ENCODE results near the gene NUP50. TPM values are rescaled to one million over a fixed set of nuclear protein-coding genes. Genes with fewer than 3 reads are reported as not detected.

Gene NUP50
- total RNA-seq, 3 donors from 2014 or later, result 42.5 to 80.7 (median 65.7) TPM

DNA sequence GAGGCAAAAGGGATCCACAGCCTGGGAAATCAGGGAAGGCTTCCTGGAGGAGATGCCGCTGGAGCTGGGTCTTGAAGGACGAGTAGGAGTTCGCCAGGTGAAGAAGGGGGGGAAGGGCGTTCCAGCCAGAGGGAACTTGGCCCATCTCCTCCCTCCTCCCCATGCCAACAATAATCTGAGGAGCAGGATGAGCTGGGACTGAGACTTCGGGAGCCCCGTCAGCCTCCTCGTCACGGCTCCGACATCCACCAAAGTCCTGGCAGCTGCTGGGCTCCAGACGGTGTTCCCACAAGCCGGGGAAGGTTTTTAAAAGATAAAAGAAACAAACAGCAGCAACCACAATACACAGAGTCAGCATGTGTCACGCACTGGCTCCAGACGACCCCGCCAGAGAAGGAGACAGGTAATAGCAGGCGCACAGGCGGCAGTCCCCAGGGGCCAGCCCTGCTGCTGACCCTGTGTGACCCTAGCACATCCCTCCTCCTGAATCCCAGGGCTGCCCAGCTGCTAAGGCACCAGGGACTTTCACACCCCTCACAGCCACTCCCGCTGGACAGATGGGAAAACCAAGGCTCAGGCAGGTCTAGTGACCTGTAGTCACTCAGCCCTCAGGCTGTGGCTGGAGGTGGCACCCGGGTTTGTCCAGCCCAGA, 37.3 kb downstream of the NUP50 start:
- TF ChIP-seq, protein P1, sequence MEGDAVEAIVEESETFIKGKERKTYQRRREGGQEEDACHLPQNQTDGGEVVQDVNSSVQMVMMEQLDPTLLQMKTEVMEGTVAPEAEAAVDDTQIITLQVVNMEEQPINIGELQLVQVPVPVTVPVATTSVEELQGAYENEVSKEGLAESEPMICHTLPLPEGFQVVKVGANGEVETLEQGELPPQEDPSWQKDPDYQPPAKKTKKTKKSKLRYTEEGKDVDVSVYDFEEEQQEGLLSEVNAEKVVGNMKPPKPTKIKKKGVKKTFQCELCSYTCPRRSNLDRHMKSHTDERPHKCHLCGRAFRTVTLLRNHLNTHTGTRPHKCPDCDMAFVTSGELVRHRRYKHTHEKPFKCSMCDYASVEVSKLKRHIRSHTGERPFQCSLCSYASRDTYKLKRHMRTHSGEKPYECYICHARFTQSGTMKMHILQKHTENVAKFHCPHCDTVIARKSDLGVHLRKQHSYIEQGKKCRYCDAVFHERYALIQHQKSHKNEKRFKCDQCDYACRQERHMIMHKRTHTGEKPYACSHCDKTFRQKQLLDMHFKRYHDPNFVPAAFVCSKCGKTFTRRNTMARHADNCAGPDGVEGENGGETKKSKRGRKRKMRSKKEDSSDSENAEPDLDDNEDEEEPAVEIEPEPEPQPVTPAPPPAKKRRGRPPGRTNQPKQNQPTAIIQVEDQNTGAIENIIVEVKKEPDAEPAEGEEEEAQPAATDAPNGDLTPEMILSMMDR (IDR thresholded peaks at IDR 0.05), result no peak

DNA sequence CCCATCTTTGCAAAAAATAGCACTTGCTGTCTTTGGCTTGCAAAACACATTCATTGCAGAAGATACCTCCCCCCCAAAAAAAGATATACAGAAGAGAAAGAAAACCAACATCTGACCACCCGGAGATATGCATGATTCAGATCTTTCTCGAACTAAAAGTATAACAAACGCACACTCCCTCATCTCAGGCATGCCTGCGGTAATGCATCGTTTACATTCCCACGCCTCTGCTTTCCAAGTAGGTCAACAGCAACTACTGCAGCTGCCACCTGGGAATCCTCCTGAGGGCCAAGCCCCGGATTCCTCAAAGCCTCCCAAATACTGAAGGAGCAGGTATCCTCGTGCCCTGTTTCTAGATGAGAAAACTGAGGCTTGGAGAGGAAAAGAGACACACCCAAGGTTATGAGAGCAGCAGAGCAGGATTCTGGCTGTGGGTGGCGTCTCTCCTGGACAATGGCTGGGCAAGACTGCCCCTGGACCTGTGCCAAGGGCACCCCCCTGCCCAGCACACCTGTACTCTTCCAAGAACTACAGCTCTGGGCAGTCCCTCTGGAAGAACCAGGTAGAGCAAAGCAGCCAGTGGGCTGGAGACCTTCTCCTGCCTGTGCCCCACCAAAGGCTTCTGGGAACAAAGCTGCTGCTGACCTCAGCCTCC, 38.1 kb downstream of the NUP50 start:
- ATAC-seq, result peak; percentile 29
- no peaks in the 10 kb centered on the region for H3K9me3 ChIP-seq
- no peaks in the 10 kb centered on the region for H3K36me3 ChIP-seq (ENCODE audit: low read depth)
- TF ChIP-seq, protein P1 (IDR thresholded peaks at IDR 0.05), result no peak
- no peaks in the 10 kb centered on the region for H3K4me1 ChIP-seq (ENCODE audit: low read depth)
- intact Hi-C loops (cut with DNase I, micrococcal nuclease), result no loop called here
- no peak for DNase-seq
- no peak overlapping the region for H3K4me3 ChIP-seq

More for the DNA sequence above, 37.3 kb downstream of the NUP50 start:
- Histone ChIP-seq H3K4me3 (no peak overlapping the region), H3K4me1 (ENCODE audit: low read depth) (no peaks in the 10 kb centered on the region), H3K9me3 (no peaks in the 10 kb centered on the region), H3K36me3 (ENCODE audit: low read depth) (no peaks in the 10 kb centered on the region)
- peak; percentile 12 for ATAC-seq
- peak in 1 of 3 donors; percentile 41 for DNase-seq
- intact Hi-C loops (cut with DNase I, micrococcal nuclease), result no loop called here

DNA sequence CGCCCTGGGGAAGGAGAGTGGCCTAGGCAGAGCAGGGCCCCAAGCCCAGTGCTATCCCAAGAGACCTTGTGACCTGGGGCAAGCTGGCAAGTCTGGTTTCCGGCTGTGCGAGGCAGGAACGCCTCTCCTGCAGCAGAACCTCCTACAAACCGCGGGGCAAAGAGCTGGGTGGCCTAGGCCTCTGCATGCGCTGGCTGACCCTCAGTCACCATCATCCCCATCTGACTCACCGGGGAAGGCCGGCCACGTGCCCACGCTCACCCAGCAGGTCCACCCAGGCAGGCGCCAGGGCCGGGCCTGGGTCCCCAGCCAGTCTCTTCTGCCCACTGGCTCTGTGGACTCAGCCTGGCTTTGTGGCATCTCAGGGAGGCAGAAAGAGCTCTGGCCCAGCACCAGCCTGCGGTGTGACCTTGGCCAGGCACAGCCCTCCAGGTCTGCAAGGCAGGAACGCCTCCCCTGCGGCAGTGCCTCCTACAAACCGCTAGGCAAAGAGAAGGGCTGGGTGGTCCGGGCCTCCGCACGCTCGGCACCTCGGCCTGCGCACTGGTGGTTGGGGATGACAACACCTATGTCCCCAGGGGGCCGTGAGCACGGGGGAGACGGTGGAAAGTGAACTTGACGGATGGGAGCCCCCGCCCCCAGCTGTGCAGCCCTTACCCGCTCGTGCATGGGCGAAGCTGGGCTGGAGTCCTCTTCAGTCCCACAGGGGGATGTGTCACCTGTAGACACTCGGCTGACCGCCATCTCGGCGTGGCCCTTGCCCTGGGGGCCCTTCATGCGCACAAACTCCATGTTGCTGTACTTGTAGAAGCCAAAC, 38.8 kb downstream of the NUP50 start:
- Histone ChIP-seq H3K36me3 (ENCODE audit: low read depth) (no peaks in the 10 kb centered on the region), H3K4me3 (no peak overlapping the region), H3K4me1 (ENCODE audit: low read depth) (no peaks in the 10 kb centered on the region), H3K9me3 (no peaks in the 10 kb centered on the region)
- TF ChIP-seq, protein P1 (IDR thresholded peaks at IDR 0.05), result no peak
- intact Hi-C loops (cut with DNase I, micrococcal nuclease), result no loop called here
- ATAC-seq (peak; percentile 6), DNase-seq (peak in 1 of 3 donors; percentile 47)

DNA sequence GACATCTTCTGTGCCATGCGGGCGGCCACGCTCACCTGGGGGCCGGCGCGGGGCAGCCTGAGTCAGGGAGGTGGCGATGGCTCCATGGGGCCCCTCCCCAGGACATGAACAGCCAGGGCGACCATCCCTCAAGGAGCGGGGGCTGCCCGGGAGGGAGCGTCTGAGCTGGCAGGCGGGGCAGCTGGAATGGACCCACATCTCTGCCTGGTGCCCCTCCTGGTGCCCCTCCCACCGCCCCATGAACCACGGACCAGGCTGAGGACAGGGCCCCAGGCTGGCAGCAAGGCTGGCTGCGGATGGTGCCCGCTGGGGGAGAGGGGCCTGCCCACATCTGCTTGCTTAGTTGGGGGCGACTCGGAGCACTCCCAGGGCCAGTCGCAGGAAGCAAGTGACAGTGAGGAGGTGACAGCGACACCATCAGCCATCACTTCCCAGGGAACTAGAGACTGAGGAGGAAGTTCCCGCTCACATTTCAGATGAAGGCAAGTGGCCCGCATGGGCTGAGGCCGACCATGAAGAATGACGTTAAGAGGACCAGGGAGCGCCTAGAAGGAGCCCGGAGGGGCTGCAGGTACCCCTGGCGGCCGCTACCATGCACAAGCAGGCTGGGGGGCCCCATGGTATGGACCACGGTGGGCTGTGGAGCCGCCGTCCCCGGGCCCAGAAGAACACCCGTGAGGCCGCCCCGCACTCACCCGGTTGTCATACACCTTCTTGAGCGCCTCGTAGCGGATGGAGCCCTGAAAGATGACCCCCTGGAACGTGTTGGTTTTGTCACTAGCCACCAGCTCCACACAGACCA, 39.6 kb downstream of the NUP50 start:
- intact Hi-C loops (cut with DNase I, micrococcal nuclease), result no loop called here
- DNase-seq (peak in 1 of 3 donors; percentile 40), ATAC-seq (no peak)
- Histone ChIP-seq H3K4me1 (ENCODE audit: low read depth) (no peaks in the 10 kb centered on the region), H3K9me3 (no peaks in the 10 kb centered on the region), H3K4me3 (no peak overlapping the region), H3K36me3 (ENCODE audit: low read depth) (no peaks in the 10 kb centered on the region)
- TF ChIP-seq, protein P1 (IDR thresholded peaks at IDR 0.05), result no peak

DNA sequence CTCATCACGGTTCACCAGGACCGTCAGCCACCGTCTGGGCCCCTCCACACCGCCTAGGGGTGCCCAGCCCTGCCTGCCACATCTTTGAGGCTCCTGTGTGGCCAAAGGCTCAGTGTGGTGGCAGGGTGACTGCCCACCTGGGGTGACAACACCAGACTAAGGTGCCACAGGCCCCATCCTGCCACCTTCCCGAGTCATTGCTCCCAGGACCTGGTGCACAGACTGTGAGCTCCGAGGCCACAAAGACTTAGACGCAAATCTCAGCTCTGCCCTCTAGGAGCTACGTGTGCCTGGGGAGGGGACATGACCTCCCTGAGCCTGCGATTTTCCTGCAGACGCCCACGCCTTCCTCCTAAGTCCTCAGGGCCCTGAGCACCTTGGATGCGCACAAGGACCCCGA, 40.5 kb downstream of the NUP50 start:
- DNase-seq (no peak), ATAC-seq (no peak)
- no peaks in the 10 kb centered on the region for H3K4me1 ChIP-seq (ENCODE audit: low read depth)
- H3K36me3 ChIP-seq (ENCODE audit: low read depth), result no peaks in the 10 kb centered on the region
- TF ChIP-seq, protein P1 (IDR thresholded peaks at IDR 0.05), result no peak
- intact Hi-C loops (cut with DNase I, micrococcal nuclease), result no loop called here
- H3K4me3 ChIP-seq, result no peak overlapping the region
- no peaks in the 10 kb centered on the region for H3K9me3 ChIP-seq
